HepG2 (cell line): ENCODE measurements around the gene ITCH. TPM values are rescaled to one million over a fixed set of nuclear protein-coding genes. Genes with fewer than 3 reads are reported as not detected.
A peak's percentile ranks its signal among the peaks of the same experiment; 100 is the strongest.
"Not testable (repeated sequence)": the region's sequence is repeated elsewhere in the genome, so short reads cannot be mapped to it uniquely, and the experiment has no call there.

ENCODE experiments used
- ATAC-seq: fragments of 200-7000 bp; cut with Tn5 transposase; 3 replicates; pipeline ENCODE4 v1.9.1; 2020; ENCODE audit warnings: mild to moderate bottlenecking, moderate library complexity
- BruUV-seq: library from RNA; stranded (reverse); fragments of 400-500 nt; replicated peaks from 2 replicates; lab custom pipeline; 2021; lab: Mats Ljungman, UMichigan
- CTCF ChIA-PET: fragments of 300-600 bp; formaldehyde crosslinking; extraction: SDS; loops from one replicate; lab custom pipeline; 2021; ENCODE audit warnings: low total read pairs, inconsistent platforms, low intra/inter-chr PET ratio; lab: Yijun Ruan, JAX
- POLR2A ChIA-PET: fragments of 350-600 bp; sonication (Branson Sonifier 250); formaldehyde crosslinking; loops from one replicate; lab custom pipeline; 2020; ENCODE audit warnings: antibody characterized with exemption, inconsistent platforms; lab: Yijun Ruan, JAX
- DNase-seq: peaks from one replicate; pipeline ENCODE4 v3.0.0-alpha.2; 2015; ENCODE audit warnings: low spot score
- FAIRE-seq: peaks from 3 replicates; lab custom pipeline; 2011; peaks lifted over from hg19 to GRCh38; lab: Jason Lieb, UNC
- H2AFZ ChIP-seq: one replicate; pipeline ENCODE4 v1.6.1; 2011; ENCODE audit warnings: low read length, inconsistent platforms
- H3K27ac ChIP-seq: fragments of 300-600 bp; 3 replicates; pipeline ENCODE4 v1.8.0; 2011; ENCODE audit warnings: mixed run types, mild to moderate bottlenecking, mixed read lengths, low read length, inconsistent platforms; ENCODE audit not compliant: insufficient read depth; ENCODE audit errors: extremely low read length
- H3K27me3 ChIP-seq, 2 experiments: fragments of 200-600 bp in 1 of 2; 2 replicates in 1 of 2; 3 replicates in 1 of 2; pipeline versions ENCODE4 v1.6.0 to v1.8.0; 2011; ENCODE audit warnings: low read length in 2 of 2, mild to moderate bottlenecking in 2 of 2, moderate library complexity in 2 of 2, inconsistent platforms in 1 of 2; ENCODE audit not compliant: insufficient read depth in 2 of 2, control insufficient read depth in 1 of 2
- H3K36me3 ChIP-seq, 2 experiments: fragments of 200-600 bp in 1 of 2; replicated peaks in 1 of 2; 2 replicates in 1 of 2; 3 replicates in 1 of 2; pipeline versions ENCODE4 v1.5.1 to v1.8.0; 2011; ENCODE audit warnings: low read length in 2 of 2, inconsistent platforms in 1 of 2; ENCODE audit not compliant: insufficient read depth in 2 of 2, control insufficient read depth in 1 of 2
- H3K4me1 ChIP-seq: 2 replicates; pipeline ENCODE4 v1.5.1; 2012; ENCODE audit warnings: low read length, inconsistent platforms; ENCODE audit not compliant: insufficient read depth
- H3K4me2 ChIP-seq: 2 replicates; pipeline ENCODE4 v1.6.0; 2011; ENCODE audit warnings: low read depth, low read length, inconsistent platforms
- H3K4me3 ChIP-seq, 3 experiments: fragments of 200-600 bp in 1 of 3; sonication (generic), shearing (Covaris generic) in 1 of 3; replicated peaks in 1 of 3; 2 replicates each; pipeline ENCODE4 v1.5.1; 2011 to 2016; ENCODE audit warnings: low read length in 3 of 3, inconsistent platforms in 2 of 3, low read depth in 2 of 3, mild to moderate bottlenecking in 2 of 3, control low read depth in 1 of 3, mixed read lengths in 1 of 3; ENCODE audit not compliant: insufficient read depth in 1 of 3
- H3K79me2 ChIP-seq: one replicate; pipeline ENCODE4 v1.6.1; 2011; ENCODE audit warnings: low read length, inconsistent platforms; ENCODE audit not compliant: insufficient read depth
- H3K9ac ChIP-seq: 2 replicates; pipeline ENCODE4 v1.6.0; 2011; ENCODE audit warnings: mild to moderate bottlenecking, low read depth, low read length, inconsistent platforms; ENCODE audit not compliant: insufficient read depth
- H3K9me3 ChIP-seq: 2 replicates; pipeline ENCODE4 v1.5.1; 2012; ENCODE audit warnings: mild to moderate bottlenecking, low read length
- H4K20me1 ChIP-seq: 2 replicates; pipeline ENCODE4 v1.6.0; 2011; ENCODE audit warnings: inconsistent platforms, mild to moderate bottlenecking, low read length, moderate library complexity; ENCODE audit not compliant: insufficient read depth
- BHLHE40 ChIP-seq: IDR thresholded peaks from 2 replicates; pipeline ENCODE4 v1.6.1; 2011; ENCODE audit warnings: low read length, improper control_type of control experiment
- ZMYM2 ChIP-seq: sonication (generic); formaldehyde crosslinking; IDR thresholded peaks from 2 replicates; pipeline ENCODE4 v1.8.0; 2022; ENCODE audit warnings: mild to moderate bottlenecking, missing genetic modification reagents
- WGBS: methylation state at CpG from one replicate; pipeline ENCODE4 v1.1.6; 2017; ENCODE audit warnings: low lambda C conversion rate; 5-methylcytosine and 5-hydroxymethylcytosine counted together
- in situ Hi-C: cut with HindIII; loops from 2 replicates; pipeline ENCODE4 v1.10.0; 2017; ENCODE audit warnings: low pct_unique_long_range_greater_than_20kb; ENCODE audit not compliant: extremely low pct_ligation_motif_present
- intact Hi-C: fragments of 100-400 bp; cut with micrococcal nuclease; formaldehyde crosslinking; loops from one replicate; pipeline ENCODE4 v1.10.0; 2022; ENCODE audit not compliant: unreplicated experiment
- polyA plus RNA-seq, 8 experiments: library from polyadenylated mRNA; depleted of rRNA in 3 of 8; stranded (reverse) in 7 of 8; unstranded in 1 of 8; fragments of >200 nt; fragmentation: Illumina TruSeq in 4 of 8; extraction: Trizol in 4 of 8; gene quantifications; 2 replicates each; pipeline versions ENCODE4 v1.2.1 to v1.2.3, GENCODE V29; 2011 to 2016; ENCODE audit warnings: low read depth in 4 of 8, missing spikeins in 1 of 8, mixed read lengths in 1 of 8; ENCODE audit not compliant: insufficient read depth in 1 of 8
- total RNA-seq, 5 experiments: library from RNA; depleted of rRNA; stranded (reverse); fragments of >200 nt; fragmentation: Illumina TruSeq; extraction: Trizol; gene quantifications; 2 replicates each; pipeline ENCODE4 v1.2.3, GENCODE V29; 2016; ENCODE audit warnings: low read depth in 1 of 5
- TF ChIP-seq, protein P1 (sequence below): IDR thresholded peaks from 2 replicates; pipeline ENCODE4 v1.6.1; 2016; ENCODE audit warnings: mild to moderate bottlenecking
- TF ChIP-seq, protein P2 (sequence below): sonication (generic); formaldehyde crosslinking; conservative IDR thresholded peaks from 2 replicates; pipeline ENCODE4 v1.8.1; 2023; ENCODE audit warnings: missing genetic modification reagents

The ITCH gene
- total and polyA plus RNA-seq, 2 of the 13 experiments (the other 11 are each of a cell fraction or from before 2014, with no cell fraction given) = 20.5 to 112 TPM

DNA sequence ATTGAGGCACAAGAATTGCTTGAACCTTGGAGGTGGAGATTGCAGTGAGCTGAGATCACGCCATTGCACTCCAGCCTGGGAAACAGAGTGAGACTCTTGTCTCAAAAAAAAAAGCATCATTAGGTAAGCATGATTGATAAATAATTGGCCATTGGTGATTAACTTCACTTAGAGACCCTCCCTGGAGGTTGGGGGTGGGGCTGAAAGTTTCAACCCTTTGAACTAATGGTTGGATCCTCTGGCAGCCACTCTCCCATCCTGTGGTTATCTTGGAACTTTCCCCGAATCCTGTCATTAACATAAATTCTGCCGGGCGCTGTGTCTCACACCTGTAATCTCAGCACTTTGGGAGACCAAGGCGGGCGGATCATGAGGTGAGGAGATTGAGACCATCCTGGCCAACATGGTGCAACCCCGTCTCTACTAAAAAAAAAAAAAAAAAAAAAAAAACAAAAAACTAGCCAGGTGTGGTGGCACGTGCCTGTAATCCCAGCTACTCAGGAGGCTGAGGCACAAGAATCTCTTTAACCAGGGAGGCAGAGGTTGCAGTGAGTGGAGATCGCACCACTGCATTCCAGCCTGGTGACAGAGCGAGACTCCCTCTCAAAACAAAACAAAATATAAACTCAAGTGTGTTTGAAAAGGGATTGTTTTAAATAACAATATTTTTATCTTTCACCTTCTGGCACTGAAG is 17.1 kb upstream of the ITCH start:
- 47% methylated on average over 10 of the region's 10 CpGs for WGBS
- intact Hi-C loops = loop anchor here (2.0 kb wide), 1 partner anchor 17 kb away; the partner anchor contains the start of gene ITCH
- H4K20me1 ChIP-seq, BruUV-seq, H3K9me3 ChIP-seq, in situ Hi-C loops, H3K27ac ChIP-seq, CTCF ChIA-PET, H2AFZ ChIP-seq, H3K4me3 ChIP-seq, FAIRE-seq, DNase-seq, H3K79me2 ChIP-seq, H3K27me3 ChIP-seq, H3K9ac ChIP-seq, H3K36me3 ChIP-seq, ATAC-seq: not testable (repeated sequence)
- POLR2A ChIA-PET = interaction anchor here (1.3 to 4.5 kb wide), 4 partner anchors 11 to 35 kb away, joined by 3 to 46 read pairs (median 15); partner anchors contain the start of gene ITCH
- peak overlapping the region; percentile 75 for H3K4me2 ChIP-seq
- TF ChIP-seq BHLHE40 = peak; percentile 59
- TF ChIP-seq, protein P1, sequence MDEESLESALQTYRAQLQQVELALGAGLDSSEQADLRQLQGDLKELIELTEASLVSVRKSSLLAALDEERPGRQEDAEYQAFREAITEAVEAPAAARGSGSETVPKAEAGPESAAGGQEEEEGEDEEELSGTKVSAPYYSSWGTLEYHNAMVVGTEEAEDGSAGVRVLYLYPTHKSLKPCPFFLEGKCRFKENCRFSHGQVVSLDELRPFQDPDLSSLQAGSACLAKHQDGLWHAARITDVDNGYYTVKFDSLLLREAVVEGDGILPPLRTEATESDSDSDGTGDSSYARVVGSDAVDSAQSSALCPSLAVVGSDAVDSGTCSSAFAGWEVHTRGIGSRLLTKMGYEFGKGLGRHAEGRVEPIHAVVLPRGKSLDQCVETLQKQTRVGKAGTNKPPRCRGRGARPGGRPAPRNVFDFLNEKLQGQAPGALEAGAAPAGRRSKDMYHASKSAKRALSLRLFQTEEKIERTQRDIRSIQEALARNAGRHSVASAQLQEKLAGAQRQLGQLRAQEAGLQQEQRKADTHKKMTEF (CRISPR knock-in tag) = 0 out of 2 replicates have a peak, but pooled peaks have one; percentile 9
- TF ChIP-seq, protein P2, sequence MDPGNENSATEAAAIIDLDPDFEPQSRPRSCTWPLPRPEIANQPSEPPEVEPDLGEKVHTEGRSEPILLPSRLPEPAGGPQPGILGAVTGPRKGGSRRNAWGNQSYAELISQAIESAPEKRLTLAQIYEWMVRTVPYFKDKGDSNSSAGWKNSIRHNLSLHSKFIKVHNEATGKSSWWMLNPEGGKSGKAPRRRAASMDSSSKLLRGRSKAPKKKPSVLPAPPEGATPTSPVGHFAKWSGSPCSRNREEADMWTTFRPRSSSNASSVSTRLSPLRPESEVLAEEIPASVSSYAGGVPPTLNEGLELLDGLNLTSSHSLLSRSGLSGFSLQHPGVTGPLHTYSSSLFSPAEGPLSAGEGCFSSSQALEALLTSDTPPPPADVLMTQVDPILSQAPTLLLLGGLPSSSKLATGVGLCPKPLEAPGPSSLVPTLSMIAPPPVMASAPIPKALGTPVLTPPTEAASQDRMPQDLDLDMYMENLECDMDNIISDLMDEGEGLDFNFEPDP (CRISPR knock-in tag) = 0 out of 2 replicates have a peak, but pooled peaks have one; percentile 5
- TF ChIP-seq ZMYM2 (CRISPR knock-in tag) = 0 out of 2 replicates have a peak, but pooled peaks have one; percentile 27
- H3K4me1 ChIP-seq = peaks cover 68% of the 10 kb centered on the region
